Smooth muscle cell of the brain vasculature (primary cell): ENCODE results near the gene ATL3.
"Not testable (repeated sequence)": the region's sequence is repeated elsewhere in the genome, so short reads cannot be mapped to it uniquely, and the experiment has no call there.

Experiments used
- DNase-seq: peaks from one replicate; pipeline ENCODE4 v3.0.0-alpha.2; 2012; ENCODE audit warnings: low read depth, low spot score

Gene ATL3, protein sequence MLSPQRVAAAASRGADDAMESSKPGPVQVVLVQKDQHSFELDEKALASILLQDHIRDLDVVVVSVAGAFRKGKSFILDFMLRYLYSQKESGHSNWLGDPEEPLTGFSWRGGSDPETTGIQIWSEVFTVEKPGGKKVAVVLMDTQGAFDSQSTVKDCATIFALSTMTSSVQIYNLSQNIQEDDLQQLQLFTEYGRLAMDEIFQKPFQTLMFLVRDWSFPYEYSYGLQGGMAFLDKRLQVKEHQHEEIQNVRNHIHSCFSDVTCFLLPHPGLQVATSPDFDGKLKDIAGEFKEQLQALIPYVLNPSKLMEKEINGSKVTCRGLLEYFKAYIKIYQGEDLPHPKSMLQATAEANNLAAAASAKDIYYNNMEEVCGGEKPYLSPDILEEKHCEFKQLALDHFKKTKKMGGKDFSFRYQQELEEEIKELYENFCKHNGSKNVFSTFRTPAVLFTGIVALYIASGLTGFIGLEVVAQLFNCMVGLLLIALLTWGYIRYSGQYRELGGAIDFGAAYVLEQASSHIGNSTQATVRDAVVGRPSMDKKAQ

GRCh38 chr11:63671322-63672155 lies at the start of gene ATL3:
Gene ATL3 (minus strand): TSS chr11:63671376. CDS start chr11:63671335, 41 bp downstream.
- DNase-seq: peak; percentile 87

- no peak for DNase-seq
These were observed 49.4 kb upstream of the ATL3 start for GRCh38 chr11:63720611-63721010.

GRCh38 chr11:63719987-63720386 lies 48.8 kb upstream of the ATL3 start:
- peak; percentile 46 for DNase-seq

DNA sequence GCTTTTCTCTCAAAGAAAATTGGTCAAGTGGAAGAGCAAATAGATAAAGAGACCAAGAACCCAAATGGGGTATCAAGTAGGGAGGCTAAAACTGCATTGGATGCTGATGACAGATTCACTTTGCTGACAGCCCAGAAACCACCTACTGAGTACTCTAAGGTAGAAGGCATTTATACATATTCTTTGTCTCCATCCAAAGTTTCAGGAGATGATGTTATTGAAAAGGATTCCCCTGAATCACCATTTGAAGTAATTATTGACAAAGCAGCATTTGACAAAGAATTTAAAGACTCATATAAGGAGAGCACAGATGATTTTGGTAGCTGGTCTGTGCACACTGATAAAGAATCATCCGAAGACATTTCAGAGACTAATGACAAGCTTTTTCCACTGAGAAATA lies 47.8 kb upstream of the ATL3 start:
- DNase-seq: no peak

- DNase-seq: no peak
These were observed 44.9 kb upstream of the ATL3 start for GRCh38 chr11:63716046-63716445.

- no peak for DNase-seq
These were observed 42.6 kb upstream of the ATL3 start for GRCh38 chr11:63713766-63714165.

DNA sequence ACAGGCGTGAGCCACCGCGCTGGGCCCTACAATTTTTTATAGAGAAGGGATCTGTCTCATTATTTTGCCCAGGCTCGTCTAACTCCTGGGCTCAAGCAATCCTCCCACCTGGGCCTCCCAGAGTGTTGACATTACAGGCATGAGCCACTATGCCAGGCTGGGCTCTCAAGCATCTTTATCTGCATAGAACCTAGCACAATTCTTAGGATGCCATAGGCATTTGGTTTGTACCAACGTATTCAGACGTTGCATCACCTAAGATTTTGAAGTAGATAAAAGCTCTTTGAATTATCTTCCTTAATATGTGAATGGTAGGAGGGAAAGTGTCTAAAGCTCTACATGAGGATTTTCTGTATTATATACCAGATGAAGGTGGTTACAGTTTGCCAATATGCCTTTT lies 40.7 kb upstream of the ATL3 start:
- no peak for DNase-seq

DNA sequence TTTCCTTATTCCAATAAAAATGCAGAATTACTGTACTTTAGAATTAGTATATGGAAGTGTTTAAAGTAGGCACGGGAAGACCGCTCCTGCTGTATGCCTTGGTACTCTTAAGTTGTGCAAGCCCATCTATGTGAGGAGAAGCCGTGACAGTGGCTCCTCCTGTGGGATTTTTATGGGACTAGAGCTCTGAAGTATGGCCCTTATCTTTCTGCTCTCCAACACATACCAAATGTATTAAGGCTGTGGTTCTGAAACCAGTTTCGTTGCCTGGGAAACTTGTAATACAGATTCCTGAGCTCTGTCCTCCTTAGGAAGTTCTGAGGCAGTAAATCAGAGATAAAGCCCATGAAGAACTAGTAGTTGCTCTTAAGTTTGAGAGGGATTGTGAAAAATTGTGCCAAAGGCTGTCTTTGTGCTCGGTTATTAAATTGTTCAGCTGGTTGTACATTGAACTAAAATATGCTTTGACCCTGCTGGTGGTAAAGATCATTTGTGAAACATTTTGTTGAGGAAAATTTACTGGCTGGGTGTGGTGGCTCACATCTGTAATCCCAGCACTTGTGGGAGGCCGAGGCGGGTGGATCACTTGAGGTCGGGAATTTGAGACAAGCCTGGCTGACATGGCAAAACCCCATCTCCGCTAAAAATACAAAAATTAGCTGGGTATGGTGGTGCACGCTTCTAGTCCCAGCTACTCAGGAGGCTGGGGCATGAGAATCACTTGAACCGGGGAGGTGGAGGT lies 39.5 kb upstream of the ATL3 start:
- no peak for DNase-seq

GRCh38 chr11:63709336-63709884 lies 38.2 kb upstream of the ATL3 start:
- DNase-seq: no peak

DNA sequence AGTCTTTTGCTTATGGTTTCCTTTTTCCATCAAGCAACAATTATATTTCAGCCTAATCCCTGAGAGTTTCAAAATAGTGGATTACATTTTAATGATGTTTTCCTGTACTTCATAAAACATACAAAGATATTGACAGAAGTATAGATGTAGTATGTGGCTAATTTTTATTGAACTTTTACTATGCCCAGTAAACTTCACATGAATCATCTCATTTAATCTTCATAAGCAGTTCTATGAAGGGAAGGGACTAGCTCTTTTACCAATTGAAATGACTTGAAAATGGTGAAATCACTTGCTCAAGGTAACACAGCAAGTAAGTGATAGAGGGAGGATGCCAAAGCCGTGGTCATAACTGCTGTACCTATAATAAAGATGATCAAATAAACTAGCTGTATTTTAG lies 37.6 kb upstream of the ATL3 start:
- no peak for DNase-seq

- no peak for DNase-seq
These were observed 34.4 kb upstream of the ATL3 start for GRCh38 chr11:63705526-63705925.

DNA sequence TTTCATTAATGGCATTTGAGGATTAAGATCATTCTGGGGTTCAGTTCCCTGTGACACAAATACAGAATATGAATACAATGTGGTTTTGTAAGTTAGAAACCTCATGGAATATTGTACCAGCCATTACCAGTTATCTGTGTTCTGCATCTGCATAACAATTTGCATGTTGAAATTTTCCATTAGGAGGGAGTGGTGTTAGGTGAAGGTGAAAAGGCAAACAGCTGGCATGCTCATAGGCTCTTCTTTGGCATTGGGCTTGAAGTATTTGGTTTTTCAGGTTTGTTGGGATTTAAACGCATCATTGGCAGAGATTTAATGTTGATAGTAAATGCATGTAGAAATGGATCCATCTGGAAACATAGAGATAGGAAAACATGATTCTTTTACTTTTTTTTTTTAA lies 28.7 kb upstream of the ATL3 start:
- no peak for DNase-seq

DNA sequence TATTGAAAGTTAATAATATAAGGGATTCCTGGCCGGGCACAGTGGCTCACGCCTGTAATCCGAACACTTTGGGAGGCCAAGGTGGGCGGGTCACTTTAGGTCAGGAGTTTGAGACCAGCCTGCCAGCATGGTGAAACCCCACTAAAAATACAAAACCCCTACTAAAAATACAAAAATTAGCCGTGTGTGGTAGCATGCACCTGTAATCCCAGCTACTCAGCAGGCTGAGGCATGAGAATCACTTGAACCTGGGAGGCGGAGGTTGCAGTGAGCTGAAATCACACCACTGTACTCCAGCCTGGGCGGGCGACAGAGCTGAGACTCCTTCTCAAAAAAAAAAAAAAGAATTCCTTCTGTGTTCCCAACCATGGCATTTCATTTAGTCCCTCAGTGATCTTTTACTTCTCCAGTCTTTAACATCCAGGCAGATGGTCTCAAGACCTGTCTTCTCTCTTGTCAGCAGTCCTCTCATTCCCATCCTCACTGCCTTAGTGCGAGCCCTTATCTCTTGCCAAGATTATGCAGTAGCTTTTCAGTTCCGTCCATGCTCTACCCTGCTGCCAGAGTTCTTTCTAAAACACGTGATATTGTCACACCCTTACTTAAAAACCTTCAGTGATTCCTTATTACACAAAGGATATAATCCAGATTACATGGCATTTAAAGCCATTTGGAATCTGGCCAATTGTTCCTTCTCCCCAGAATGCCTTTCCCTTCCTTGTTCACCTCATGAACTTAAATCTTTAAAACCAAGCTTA lies 28.0 kb upstream of the ATL3 start:
- no peak for DNase-seq

GRCh38 chr11:63694596-63694995 lies 23.4 kb upstream of the ATL3 start:
- no peak for DNase-seq

- DNase-seq: no peak
These were observed 16.7 kb upstream of the ATL3 start for GRCh38 chr11:63687845-63688244.

DNA sequence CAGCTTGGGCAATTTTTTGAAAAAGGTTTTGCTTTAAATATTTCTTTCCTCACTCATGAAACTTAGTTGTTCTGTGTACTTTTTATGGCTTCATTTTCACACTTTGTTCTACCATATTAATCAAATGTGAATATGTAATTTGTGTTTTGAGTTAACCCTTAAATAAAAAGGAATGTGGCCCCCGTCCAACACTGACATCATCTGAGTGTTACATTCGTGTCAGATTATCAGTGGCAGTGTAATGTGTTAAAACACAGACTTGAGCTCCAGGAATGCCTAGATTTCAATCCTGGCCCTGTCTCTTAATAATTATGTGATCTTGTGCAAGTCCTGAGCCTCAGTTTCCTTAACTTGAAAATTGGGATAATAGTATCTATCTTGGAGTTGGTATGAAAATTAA lies 15.8 kb upstream of the ATL3 start:
- DNase-seq: no peak

DNA sequence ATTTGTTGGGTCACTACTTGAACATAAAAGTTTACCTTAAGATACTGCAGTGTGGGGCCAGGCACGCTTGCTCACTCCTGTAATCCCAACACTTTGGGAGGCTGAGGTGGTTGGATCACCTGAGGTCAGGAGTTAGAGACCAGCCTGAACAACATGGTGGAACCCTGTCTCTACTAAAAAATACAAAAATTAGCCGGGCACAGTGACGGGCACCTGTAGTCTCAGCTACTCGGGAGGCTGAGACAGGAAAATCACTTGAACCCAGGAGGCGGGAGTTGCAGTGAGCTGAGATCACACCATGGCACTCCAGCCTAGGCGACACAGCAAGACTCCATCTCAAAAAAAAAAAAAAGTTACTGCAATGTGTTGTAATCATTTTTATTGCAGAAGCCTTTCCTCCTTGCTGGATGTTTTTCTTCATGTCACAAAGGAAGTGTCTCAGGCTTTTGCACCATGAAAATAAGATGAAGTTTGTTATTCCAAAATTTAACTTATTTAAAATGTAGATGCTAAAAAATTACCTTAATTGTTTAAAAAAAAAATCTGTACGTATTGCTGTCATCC lies 14.1 kb upstream of the ATL3 start:
- DNase-seq: not testable (repeated sequence)

DNA sequence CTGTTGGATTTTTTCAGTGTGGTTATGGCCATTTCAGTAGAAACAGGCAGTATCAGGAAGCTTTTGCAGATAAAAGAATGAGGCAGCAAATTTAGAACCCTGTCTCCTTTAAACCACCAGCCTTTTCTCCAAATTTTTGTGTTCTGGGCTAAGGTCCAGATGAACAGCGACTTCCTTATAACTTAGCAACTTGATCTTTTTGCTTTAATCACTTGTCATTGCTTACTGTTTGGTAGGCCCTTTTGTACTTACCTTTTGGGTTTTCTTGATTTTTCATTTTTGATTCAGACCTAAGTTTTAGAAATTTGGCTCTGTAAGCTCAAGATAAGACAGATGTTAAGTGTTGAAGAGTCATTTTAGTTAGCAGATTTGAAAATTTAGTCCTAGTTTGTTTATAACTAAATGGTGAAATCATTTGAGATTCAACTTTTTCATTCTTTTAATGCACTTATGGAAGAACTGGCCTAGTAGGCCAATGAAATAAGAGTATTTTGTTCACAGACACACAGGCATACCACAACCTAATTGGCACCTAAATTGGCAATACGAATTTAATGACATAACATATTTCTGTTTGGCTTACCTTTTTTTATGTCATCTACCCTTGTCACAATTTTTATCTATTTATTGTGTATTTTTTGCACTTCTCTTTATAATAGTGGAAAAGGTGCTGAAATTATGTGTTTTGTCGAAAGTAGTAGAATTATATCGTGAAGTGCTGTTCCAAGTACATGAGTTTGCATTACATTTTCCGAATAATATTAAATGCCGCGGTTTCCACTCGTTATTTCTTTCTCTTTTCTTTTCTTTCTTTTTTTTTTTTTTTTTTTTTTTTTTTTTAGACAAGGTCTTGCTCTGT lies 12.2 kb upstream of the ATL3 start:
- DNase-seq: no peak
